ENCODE data around the gene PI4K2A.
"Not testable (repeated sequence)": the region's sequence is repeated elsewhere in the genome, so short reads cannot be mapped to it uniquely, and the experiment has no call there.

The PI4K2A gene

DNA sequence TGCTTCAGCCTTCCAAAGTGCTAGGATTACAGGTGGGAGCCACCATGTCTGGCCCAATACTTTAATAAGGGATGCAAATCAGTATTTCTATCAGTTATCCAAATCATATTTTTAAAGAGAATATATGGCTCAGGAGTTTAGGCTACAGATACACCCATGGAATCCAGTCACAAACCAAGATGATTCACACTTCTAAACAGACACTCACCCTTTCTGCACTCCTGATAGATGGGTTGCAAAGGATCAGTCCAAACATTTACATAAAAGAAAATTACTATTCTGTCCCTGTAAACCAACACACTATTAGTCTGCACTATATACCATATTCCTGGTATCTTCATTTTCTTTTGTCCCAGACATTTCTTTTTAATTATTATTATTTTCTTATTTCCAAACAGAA lies 9.4 kb upstream of the PI4K2A start:
- DNase-seq (ENCODE audit: low read depth), result peak; percentile 39
- TF ChIP-seq, protein P1, sequence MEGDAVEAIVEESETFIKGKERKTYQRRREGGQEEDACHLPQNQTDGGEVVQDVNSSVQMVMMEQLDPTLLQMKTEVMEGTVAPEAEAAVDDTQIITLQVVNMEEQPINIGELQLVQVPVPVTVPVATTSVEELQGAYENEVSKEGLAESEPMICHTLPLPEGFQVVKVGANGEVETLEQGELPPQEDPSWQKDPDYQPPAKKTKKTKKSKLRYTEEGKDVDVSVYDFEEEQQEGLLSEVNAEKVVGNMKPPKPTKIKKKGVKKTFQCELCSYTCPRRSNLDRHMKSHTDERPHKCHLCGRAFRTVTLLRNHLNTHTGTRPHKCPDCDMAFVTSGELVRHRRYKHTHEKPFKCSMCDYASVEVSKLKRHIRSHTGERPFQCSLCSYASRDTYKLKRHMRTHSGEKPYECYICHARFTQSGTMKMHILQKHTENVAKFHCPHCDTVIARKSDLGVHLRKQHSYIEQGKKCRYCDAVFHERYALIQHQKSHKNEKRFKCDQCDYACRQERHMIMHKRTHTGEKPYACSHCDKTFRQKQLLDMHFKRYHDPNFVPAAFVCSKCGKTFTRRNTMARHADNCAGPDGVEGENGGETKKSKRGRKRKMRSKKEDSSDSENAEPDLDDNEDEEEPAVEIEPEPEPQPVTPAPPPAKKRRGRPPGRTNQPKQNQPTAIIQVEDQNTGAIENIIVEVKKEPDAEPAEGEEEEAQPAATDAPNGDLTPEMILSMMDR (IDR thresholded peaks at IDR 0.05; ENCODE audit: insufficient read depth, low read depth, low read length, missing control alignments), result no peak
- no peak overlapping the region for H3K4me3 ChIP-seq (ENCODE audit: low read length)

GRCh38 chr10:97632949-97633884 lies 7.3 kb upstream of the PI4K2A start, which contains the start of gene MORN4:
Gene MORN4, minus strand, starts transcription at chr10:97633500. Its CDS starts 13,847 bp downstream, at chr10:97619653.
- H3K4me3 ChIP-seq (ENCODE audit: low read length), result peak within 1 kb of the TSS; percentile 77
- peak; percentile 93 for DNase-seq (ENCODE audit: low read depth)
- TF ChIP-seq, protein P1 (IDR thresholded peaks at IDR 0.05; ENCODE audit: insufficient read depth, low read depth, low read length, missing control alignments), result no peak

DNA sequence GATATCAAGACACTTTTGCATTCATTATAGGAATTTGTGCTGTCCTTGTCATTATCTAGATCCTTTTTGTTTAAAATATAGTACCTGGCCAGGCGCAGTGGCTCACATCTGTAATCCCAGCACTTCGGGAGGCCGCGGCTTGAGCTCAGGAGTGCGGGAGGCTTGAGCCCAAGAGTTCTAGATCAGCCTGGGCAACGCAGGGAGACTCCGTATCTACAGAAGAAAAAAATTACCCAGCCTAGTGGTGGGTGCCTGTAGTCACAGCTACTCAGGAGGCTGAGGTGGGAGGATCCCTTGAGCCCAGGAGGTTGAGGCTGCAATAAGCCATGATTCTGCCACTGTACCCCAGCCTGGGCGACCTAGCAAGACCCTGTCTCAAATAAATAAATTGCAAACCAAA lies 6.5 kb upstream of the PI4K2A start:
- DNase-seq (ENCODE audit: low read depth), result peak; percentile 29
- TF ChIP-seq, protein P1 (IDR thresholded peaks at IDR 0.05; ENCODE audit: insufficient read depth, low read depth, low read length, missing control alignments), result peak; percentile 19
- peak overlapping the region; percentile 77 for H3K4me3 ChIP-seq (ENCODE audit: low read length)

GRCh38 chr10:97635577-97635976 lies 4.9 kb upstream of the PI4K2A start:
- TF ChIP-seq, protein P1 (IDR thresholded peaks at IDR 0.05; ENCODE audit: insufficient read depth, low read depth, low read length, missing control alignments), result no peak
- H3K4me3 ChIP-seq (ENCODE audit: low read length), result no peak overlapping the region
- no peak for DNase-seq (ENCODE audit: low read depth)

GRCh38 chr10:97639090-97639489 lies 1.4 kb upstream of the PI4K2A start:
- H3K4me3 ChIP-seq (ENCODE audit: low read length); DNase-seq (ENCODE audit: low read depth): not testable (repeated sequence)

- H3K4me3 ChIP-seq (ENCODE audit: low read length), result peak overlapping the region; percentile 88
- TF ChIP-seq, protein P1 (IDR thresholded peaks at IDR 0.05; ENCODE audit: insufficient read depth, low read depth, low read length, missing control alignments), result no peak
- peak; percentile 35 for DNase-seq (ENCODE audit: low read depth)
These were observed 669 bp downstream of the PI4K2A start for GRCh38 chr10:97640868-97641811.

- not testable (repeated sequence) for H3K4me3 ChIP-seq (ENCODE audit: low read length); DNase-seq (ENCODE audit: low read depth)
These were observed 2.1 kb downstream of the PI4K2A start for GRCh38 chr10:97642471-97643159.

Measured in epithelial cell of esophagus (primary cell).